HG03521 (cell line): ENCODE results near the gene ADAMTS2.
A peak's percentile ranks its signal among the peaks of the same experiment; 100 is the strongest.

Experiments used
- ATAC-seq: cut with Tn5 transposase; IDR thresholded peaks from one replicate; pipeline ENCODE4 v1.9.1; 2021; ENCODE audit warnings: mild to moderate bottlenecking, moderate library complexity; ENCODE audit not compliant: unreplicated experiment

The ADAMTS2 gene

DNA sequence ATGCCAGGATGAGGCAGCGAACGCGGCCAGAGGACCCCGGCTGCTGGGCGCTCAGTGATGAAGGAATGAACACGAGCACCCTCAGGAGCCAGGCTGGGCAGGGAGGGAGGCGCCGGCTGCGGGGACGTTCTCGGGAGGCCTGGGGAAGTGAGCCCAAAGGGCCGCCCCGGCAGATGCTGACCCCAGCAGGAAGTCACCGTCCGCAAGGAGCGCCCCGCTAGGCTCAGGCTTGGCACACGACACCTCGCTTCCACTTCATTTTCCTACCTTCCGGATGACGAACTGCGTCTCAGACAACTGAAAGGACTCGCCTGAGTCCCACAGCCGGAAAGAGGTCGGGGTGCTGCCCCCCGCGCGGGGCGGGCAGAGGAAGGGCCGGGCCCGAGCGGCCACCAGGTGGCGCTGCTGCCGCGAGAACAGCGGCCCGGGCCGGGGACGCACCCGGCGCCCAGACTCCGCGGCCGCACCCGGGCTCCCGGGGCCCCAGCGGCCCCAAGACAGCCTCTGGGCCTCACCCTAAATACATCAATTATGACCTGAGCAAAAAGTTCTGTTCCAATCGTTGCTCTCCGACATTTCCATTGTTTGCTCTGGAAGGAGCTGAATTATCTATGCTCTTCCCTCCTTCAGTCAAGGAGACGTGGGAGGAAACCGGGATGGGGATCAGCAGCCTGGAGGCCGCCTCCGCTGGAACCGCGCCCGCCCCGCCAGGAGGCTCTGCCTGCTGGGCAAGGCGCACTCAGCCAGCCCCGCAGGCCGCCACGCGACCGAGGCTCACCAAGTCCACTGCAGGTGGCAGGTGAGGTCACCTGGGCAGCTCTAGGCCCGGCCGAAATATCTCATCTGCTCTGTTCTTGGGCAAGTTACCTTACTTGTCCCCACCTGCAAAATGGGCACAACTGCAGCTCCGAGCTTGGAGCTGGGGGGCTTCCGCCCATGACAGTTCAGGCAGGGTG, 178.1 kb downstream of the ADAMTS2 start:
- ATAC-seq = peak; percentile 68

DNA sequence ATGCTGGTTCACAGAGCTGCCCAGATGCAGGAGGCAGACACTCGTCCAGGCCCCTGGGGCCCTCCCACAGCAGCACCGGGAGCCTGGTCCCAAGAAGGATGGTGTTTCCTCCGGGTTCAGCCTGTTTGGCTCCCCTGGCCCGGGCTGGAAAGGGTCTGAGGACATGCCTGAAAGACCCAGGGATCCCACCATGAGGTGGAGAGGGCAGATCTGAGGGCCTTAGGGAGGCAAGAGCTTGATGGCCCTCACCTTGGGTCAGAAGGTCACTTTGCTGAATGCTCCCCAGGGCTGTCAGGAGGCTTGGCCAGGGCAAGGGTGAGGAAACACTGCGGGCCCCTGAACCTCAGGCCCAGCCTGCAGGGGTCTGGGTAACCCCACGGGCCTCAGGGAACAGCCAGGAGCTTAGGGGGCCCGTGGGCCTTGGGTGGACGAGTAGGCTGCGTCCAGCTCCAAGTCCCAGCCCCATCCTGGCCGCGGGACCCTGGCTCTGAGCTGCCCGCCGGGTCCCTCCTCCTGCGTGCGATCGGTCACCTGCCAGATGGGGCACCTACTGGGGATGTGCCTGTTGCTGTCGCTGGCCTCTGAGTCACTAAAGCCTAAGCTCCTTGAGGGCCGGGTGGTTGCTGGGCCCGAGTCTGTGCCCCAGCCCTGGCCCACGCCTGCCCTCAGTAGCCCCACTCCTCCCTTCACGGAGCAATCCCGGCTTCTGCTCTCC, 178.9 kb downstream of the ADAMTS2 start:
- ATAC-seq = no peak

DNA sequence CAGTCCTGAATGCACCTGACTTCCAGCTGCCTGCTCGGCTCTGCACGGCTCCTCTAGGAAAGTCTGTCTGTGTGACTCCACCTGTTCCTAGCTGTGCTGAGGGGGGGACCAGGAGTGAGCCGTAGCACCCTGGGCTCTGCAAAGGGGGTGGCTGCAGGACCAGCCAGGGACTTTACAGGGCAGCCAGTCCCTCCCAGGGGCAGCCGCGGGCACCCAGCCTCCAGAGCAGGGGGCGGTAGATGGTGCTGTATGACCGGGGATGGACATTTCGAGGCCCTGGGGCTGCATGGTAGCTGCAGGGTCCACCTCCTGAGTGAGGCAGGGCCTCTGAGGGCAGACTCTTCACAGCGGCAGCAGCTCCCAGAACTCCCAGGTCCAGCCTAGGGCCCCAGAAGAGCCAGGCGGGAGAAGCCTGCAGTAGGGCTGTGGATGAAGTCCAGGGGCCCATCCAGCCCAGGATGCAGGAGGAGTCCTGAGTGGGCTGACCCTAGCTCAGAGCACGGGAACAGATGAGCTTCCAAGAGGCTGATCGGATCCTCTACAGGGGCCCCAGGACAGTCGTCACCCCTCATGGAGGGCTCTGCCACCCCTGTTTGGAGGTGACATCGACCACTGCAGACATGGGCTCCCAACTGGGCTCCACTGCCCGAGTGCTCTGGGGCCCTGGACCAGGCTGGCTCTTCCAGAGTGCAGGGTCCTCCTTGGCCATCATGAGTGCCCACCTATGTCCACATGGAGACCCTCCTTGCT, 179.7 kb downstream of the ADAMTS2 start:
- no peak for ATAC-seq

DNA sequence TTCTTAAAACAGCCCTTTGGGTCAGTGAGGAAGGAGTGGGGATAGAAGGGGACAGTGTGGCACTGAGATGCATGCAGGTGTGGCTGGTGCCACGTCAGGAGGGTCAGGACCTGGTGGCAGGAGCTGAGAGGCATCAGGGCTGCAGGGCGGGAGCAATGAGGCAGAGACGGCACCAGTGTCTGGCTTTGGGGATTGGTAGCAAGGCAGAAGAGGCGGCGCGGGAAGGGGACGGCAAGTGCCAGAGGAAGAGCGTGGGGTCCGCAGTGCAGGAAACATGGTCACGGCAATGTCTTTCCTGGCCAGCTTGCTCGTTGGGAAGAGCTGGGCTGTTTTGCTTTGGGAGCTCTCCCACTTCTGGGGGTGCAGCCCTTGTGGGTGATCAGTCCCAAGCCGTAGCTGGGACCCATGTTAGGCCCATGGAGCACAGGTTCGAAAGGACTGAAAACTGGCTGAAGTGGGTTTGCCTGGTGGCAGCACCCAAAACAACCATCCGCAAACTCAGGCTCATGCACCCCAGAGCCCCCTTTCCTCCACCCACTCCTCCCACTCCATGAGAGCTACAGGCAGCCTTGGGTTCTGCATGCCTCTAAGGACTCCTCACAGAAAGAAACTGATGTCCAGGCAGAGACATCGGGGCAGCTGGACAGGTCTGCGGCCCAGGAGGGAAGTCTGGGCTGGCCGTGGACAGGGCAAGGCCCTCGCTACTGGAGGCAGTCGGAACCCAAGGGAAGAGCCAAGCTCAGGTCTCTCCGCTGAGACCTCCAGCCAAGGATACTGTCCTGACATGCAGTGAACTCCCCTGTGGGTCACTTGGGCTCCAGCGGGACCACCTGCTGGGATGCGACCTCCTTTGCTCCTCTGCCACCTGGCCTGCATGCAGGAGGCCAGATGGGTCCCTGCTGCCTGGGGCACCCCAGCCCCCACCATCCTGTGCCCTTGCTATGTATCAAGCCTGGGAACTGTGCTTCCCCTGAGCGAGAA, 180.6 kb downstream of the ADAMTS2 start:
- no peak for ATAC-seq

DNA sequence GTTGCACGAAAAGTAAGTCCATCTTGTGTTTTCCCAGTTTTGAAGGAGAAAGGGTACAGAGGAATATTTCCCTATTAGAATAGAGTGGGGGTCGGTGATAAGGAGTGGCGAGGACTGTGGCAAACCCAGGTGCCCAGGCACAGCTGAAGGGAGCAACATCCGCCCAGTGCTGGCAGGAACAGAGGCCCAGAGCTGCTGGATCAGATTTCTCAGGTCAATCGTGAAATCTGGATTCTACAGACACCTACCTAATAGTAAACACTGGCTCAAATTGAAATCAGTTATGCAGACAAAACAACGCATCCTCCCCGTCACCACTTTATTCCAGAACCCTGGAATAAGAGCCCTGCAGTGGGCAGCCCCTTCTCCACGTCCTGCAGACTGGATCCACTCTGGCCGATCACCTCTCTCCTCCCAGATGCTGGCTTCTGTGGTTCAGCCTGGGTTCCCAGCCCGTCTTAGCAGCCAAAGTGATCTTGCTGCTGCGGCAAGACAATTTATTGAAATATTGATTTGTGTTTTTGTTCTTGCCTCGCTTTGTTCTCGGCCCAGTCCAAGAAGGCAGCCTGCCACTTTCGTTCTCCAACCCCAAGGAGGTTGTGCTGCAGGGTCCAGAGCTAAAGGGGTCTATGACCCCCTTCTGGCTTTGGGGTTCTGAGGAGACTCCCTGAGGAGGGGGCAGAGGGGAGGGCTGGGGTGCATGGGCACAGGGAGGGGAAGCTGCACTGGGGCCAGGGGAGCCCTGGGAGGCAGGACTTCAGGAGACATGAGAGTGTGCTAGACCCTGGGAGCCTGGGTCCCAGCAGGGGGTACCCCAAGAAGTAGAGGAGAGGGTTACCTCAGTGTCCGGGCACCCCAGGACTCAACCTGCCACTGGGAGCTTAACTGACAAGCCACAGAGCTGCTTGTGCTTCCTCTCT, 181.8 kb downstream of the ADAMTS2 start:
- ATAC-seq = no peak

DNA sequence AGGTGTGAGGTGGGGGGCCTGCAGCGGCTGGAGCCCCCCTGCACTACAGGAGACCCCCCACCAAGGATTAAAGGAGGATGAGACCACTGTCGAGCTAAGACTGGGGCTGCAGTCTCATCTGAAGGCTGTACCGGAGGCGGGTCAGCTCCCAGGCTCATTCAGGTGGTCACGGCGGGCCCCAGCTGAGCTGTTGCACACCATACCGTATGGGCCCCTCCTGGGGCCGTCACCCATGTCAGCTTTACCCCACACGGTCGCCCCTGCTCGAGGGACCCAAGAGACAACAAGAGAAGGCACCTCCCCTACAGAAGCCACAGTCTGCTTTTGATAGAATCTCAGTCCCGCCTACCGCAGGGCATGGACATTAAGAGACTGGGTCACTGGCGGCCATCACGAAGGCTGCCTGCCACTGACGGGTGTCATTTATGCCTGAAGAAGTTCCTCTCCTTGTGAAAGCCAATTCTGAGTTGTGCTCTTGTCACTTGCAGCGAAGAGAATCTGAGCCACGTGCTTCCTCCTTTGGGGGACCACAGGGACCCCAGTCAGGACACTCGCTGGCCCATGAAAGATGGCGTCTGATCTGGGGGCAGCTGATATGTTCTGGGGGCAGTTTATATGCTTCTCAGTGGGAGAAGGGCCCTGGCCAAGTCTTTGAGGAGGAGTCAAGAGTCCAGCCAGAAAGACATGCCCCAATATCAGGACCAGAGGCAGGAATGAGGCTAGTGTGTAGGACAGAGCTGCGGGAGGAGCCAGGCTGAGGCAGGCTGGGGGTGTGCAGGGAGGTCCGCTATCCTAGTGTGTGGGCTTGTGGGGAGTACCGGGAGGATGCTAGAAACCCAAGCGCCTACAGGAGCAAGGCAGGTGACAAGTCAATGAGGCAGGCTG, 182.7 kb downstream of the ADAMTS2 start:
- ATAC-seq = no peak

DNA sequence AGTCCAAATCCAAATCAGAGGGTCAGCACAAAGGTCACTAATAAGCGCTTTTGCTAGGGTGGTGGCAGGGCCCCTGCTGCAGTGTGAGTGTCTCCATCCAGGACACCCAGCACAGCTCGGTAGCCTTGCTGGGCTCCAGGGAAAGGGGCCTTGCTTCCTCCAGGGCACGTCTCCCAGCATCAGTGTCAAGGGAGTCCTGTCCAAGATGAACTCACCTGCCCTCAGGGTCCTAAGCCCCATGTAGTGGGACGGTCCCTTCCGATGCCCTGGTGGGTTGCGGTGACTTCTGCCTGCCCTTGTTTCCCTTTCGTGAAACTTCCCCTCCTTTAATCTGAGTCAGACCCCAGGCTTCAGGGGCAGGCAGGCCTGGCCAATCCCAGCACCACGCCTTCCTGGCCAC, 183.4 kb downstream of the ADAMTS2 start:
- ATAC-seq = no peak

DNA sequence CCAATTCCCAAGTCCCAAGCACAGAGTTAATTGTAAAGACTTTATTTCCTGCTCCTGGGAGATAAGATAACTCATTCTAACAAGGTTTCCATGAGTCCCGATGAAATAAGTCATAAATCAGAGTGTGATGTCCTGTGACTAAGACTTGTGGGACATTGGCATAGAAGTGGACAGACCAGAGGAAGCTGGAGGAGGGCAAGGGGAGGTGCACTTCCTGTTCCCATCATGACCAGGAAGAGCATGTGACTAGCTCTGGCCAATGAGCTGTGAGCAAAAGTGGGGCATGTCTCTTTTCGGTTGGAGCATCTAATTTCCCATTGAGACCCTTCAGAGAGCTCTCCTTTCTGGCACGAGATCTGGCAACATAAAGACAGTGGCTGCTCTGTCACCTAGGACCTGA, 184.7 kb downstream of the ADAMTS2 start:
- ATAC-seq = no peak

DNA sequence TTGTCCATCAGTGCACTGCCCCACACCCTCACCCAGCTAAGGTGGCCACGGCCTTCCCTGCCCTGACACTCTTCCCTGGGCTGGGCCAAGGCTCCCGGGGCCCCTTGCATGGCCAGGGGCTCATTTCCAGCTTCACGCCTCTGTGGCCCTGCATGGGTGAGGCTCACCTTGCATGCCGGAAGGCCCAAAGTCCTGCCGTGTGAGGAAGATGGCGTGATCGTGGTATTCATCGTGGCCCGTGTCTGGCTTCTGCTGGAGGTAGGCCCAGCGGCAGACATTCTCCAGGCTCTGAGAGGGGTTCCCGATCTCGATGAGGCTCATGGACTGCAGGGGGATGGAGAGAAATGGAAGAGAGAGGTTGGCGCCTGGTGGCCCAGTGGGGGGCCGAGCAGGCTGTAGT, 186.7 kb downstream of the ADAMTS2 start:
- no peak for ATAC-seq

DNA sequence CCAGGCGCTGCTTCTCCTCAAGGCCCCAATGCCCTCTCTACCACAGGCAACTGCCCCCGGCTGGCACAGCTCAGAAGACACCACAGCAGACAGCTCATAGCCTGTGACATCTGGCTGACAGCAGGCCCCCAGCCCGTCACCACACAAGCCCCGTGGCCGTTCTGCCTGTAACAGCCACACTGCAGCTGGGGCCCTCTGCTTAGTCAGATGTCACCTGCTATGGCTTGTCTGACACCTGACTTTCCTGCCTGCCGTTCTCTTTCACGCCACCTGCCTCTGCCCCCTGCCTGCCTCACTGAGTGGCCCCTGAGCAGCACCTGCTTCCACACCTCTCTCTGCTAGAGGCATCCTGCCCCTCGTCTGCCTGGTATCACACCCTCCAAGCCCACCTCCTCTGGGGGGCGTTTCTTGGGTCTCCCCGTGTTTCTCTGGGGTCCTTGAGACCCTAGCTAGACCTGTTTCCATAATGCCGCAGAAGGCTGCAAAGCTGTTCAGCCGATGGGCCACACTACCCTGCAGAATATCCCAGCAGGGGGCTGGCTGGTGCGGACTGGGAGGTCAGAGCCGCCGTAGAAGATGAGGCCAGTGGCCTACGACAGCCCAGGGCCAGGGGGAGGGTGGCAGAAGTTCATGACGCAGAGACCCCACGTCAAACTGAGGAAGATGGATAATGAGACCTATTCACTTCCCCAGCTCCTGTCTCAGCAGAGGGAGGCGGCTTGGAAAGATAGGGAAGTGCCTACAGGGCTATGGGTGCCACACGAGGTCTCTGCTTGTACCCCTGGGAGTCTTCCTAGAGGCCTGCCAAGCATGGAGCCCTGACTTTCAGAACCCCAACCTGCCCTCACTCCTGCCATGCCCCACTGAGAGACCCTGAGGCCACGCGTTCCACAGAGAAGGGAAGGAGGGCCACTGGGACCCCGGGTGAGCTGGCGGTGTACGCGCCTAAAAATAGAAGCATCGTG, 190.0 kb downstream of the ADAMTS2 start:
- no peak for ATAC-seq

DNA sequence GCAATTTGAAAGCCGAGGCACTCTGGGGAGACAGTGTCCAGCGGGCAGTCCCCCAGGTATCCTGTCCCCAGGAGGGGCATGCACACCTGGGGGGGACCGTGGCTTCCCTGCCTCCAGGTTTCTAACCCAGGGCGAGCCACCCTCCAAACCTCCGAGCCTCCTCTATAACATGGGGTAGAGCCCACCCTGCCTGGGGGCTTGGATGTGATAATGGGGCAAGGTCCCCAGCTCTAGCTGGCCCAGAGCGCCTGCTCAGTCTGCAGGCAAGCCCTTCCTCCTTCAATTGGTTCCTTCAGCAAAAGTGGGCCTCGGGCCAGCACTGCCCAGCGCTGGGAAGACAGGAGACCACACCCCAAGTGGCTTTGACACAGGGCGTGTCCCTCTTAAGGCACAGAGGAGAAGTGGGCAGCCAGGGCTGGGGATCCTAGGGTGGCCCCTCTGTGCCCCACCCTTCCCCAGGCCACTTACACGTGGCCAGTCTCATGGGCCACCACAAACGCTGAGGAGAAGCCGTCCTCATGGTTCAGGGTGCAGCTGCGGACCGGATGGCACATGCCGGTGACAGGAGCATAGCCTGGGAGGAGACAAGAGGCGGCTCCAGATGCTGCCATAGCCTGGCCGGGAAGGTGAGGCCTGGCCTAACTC, 190.8 kb downstream of the ADAMTS2 start:
- no peak for ATAC-seq

DNA sequence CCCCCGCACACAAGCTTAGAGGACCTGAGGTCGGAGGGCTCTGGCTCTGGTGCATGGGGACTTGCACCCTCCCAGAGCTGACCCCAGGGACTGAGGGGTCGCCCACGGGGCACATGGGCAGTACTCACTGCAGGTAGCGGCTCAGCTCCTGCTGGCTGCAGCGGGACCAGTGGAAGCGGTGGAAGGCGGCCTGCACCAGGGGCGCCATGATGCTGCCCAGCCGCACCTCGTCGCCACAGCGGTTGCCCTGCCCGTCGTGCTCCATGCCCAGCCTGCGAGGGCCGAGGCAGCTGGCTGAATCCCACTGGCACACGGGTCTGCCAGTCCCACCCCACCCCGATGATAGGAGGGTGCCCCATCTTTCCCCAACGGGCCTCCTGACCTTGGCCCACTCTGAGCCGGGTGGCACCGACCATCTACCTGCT, 191.3 kb downstream of the ADAMTS2 start:
- ATAC-seq = no peak

DNA sequence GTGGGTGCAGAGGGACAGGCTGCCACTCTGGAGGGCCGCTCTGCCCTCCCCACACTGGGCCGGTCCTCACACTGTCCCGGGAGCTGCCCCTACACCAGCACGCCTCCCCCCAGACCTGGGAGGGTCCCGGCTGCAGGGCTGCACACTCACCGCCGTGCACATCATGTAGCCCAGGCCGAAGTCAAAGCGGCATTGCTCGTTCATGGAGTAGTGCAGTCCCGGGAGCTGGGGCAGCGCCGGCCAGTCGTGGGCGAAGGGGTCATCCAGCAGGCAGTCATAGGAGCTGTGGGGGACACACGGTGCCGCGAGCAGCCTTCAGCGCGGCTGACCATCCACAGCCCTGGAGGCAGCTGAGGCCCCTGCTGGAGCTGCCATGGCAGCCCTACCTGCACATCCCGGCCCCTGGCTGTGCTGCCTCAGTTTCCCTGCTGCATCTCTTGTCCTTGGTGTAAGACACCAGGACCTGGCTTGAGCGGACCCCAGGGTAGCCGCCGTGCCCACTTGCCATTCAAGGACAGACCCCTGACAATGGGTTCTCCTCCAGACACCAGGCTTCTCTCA, 191.8 kb downstream of the ADAMTS2 start:
- ATAC-seq = no peak

DNA sequence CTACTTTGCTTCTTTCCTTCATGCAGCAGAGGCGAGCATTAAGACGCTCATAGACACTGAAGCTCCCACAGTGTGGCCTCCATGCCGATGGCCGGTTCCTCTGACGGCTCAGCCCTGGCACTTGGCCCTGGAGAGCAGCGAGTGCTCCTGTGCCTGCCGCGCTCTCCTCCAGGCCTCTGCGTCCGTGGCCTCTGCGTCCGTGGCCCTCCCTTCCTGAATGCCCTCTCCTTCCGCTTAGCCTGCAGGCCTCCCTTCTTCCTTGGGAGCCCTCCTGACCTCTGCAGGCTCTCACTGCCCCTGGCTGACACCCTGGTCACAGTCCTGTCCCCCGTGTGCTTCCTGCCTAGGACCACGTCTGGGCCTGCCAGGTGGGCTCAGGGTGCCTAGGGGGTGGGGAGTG, 192.3 kb downstream of the ADAMTS2 start:
- no peak for ATAC-seq

DNA sequence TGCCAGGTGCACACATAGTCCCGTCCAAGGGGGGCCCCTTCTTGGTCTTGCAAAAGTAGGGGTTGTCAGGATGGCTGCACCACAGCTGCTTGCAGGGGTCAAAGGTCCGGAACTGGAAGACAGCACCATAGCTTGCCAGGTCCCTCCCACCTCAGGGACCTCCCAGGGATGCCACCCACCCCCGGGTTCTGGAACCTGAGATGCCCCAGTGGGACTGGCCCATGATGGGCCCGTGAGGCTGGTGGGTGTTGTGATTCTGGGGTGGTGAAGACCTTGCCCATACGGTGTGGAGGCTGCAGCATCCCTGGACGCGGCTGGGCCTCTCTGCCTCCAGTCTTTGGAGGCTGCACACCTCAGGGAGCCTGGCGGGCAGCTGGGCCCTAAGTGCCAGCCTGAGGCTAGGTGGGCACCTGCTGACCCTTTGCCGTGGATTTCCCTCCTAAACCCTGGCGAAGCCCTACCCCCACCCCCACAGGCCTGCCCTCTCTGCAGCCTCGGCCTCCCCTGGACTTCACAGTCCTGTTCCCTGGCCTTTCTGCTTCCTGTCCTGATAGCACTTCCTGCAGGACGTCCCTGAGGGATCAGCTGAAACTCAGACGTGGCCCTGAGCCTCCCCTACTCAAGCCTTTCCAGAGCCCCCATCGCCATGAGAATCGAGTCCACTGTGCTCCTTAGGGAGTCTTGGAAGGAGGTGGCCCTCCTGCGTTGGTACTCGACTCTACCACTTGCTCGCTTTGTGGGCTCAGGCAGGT, 192.9 kb downstream of the ADAMTS2 start:
- no peak for ATAC-seq
